ENCODE measurements around the gene CACNA2D3.

DNA sequence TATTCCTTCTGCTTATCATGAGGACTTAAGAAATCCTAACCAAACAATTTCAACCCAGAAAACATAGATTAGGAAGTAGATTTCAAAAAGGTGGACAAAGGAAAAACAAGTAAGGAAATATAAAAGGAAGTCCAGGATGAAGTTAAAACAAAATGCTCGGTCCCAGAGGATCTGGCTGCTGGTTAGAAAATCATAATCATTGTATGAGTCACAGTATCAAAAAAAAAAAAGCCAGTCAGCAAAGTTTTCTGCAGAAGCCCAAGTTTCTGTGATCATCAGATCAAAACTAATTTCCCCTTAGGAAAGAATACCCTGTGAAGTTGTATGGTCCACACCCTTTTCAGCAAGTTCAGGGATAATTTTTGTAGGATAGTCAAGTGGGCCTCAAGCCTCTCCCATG lies 848.5 kb downstream of the CACNA2D3 start:
- TF ChIP-seq TAF1 (conservative IDR thresholded peaks at IDR 0.05) (no peak), JUND (IDR thresholded peaks at IDR 0.05) (no peak), RAD21 (IDR thresholded peaks at IDR 0.05) (no peak), GABPA (IDR thresholded peaks at IDR 0.05 in 1 of 2, conservative IDR thresholded peaks at IDR 0.05 in 1 of 2) (no peak), EGR1 (IDR thresholded peaks at IDR 0.05; ENCODE audit: low read depth in 2 of 2) (no peak), HNF4A (conservative IDR thresholded peaks at IDR 0.05) (no peak)
- TF ChIP-seq, protein P1, sequence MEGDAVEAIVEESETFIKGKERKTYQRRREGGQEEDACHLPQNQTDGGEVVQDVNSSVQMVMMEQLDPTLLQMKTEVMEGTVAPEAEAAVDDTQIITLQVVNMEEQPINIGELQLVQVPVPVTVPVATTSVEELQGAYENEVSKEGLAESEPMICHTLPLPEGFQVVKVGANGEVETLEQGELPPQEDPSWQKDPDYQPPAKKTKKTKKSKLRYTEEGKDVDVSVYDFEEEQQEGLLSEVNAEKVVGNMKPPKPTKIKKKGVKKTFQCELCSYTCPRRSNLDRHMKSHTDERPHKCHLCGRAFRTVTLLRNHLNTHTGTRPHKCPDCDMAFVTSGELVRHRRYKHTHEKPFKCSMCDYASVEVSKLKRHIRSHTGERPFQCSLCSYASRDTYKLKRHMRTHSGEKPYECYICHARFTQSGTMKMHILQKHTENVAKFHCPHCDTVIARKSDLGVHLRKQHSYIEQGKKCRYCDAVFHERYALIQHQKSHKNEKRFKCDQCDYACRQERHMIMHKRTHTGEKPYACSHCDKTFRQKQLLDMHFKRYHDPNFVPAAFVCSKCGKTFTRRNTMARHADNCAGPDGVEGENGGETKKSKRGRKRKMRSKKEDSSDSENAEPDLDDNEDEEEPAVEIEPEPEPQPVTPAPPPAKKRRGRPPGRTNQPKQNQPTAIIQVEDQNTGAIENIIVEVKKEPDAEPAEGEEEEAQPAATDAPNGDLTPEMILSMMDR (IDR thresholded peaks at IDR 0.05; ENCODE audit: low read depth, low read length, missing input control): no peak
- TF ChIP-seq, protein P2, sequence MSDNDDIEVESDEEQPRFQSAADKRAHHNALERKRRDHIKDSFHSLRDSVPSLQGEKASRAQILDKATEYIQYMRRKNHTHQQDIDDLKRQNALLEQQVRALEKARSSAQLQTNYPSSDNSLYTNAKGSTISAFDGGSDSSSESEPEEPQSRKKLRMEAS (IDR thresholded peaks at IDR 0.05): no peak
- TF ChIP-seq, protein P3, sequence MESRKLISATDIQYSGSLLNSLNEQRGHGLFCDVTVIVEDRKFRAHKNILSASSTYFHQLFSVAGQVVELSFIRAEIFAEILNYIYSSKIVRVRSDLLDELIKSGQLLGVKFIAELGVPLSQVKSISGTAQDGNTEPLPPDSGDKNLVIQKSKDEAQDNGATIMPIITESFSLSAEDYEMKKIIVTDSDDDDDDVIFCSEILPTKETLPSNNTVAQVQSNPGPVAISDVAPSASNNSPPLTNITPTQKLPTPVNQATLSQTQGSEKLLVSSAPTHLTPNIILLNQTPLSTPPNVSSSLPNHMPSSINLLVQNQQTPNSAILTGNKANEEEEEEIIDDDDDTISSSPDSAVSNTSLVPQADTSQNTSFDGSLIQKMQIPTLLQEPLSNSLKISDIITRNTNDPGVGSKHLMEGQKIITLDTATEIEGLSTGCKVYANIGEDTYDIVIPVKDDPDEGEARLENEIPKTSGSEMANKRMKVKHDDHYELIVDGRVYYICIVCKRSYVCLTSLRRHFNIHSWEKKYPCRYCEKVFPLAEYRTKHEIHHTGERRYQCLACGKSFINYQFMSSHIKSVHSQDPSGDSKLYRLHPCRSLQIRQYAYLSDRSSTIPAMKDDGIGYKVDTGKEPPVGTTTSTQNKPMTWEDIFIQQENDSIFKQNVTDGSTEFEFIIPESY (IDR thresholded peaks at IDR 0.05): no peak
